NCI-H2107 (cell line): ENCODE data around the gene RAVER1.

Source experiments
- DNase-seq: peaks from one replicate; lab custom pipeline; 2025; lab: John Stamatoyannopoulos, UW

Gene RAVER1

DNA sequence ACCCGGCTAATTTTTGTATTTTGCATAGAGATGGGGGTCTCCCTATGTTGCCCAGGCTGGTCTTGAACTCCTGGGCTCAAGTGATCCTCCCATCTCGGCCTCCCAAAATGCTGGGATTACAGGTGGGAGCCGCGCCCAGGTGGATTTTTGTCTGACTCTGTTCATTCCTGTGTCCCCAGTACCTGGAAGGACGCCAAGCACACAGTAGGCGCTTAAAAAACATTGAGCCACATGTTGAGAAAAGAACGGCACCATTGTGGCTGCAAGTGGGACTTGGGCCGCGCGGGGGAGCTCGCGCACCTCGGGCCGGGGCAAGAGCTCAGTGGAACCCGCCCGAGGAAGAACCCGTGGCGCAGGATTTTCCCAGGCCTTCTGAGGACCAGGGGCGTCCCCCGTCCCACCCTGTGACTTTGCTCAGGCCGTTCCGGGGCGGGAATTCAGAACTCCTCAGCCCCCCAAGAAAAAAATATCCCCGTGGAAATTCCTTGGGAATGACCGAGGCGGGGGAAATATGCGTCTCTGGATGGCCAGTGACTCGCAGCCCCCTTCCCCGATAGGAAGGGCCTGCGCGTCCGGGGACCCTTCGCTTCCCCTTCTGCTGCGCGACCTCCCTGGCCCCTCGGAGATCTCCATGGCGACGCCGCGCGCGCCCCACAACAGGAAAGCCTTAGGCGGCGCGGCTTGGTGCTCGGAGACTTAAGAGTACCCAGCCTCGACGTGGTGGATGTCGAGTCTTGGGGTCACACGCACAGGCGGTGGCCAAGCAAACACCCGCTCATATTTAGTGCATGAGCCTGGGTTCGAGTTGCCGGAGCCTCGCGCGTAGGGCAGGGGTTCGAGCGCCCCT, 63.8 kb downstream of the RAVER1 start:
- DNase-seq, result no peak

- no peak for DNase-seq
Observed at GRCh38 chr19:10268071-10268470, 65.3 kb downstream of the RAVER1 start.

DNA sequence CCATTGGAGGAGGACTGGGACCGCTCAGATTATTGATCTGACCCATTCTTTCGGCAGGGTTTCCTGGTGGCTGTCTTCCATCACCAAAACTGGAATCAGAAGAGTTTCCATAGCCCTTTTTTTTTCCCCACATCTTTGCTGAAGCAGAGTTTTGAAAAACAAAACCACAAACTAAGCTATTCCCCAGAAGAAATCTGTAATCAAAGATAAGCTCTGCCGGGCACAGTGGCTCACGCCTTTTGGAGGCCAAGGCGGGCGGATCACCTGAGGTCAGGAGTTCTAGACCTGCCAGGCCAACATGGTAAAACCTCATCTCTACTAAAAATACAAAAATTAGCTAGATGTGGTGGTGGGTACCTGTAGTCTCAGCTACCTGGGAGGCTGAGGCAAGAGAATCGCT, 66.6 kb downstream of the RAVER1 start:
- no peak for DNase-seq
